Mammary epithelial cell (primary cell): ENCODE data around the gene SPATS2.

ENCODE experiments used
- CTCF ChIP-seq, 2 donors: IDR thresholded peaks in 1 of 2; conservative IDR thresholded peaks in 1 of 2; 2 replicates each; pipeline ENCODE4 v1.5.1; 2011 to 2012; ENCODE audit warnings: inconsistent platforms in 2 of 2, low read length in 2 of 2, mild to moderate bottlenecking in 2 of 2, control low read depth in 1 of 2, low read depth in 1 of 2; ENCODE audit not compliant: insufficient read depth in 1 of 2; ENCODE audit errors: extremely low read depth in 1 of 2
- EZH2 ChIP-seq: IDR thresholded peaks from 2 replicates; pipeline ENCODE4 v1.6.1; 2012; ENCODE audit warnings: low read length, inconsistent platforms, borderline replicate concordance

DNA sequence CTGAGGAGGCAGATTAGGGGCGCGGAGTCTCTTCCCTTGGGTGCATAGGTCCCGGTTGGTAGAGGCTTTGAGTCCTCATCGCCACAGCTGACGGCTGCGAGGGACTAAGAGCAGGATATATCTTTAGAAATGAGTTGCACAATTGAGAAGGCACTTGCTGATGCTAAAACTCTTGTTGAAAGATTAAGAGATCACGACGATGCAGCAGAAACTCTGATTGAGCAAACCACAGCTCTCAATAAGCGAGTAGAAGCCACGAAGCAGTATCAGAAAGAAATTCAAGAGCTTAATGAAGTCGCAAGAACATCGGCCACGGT is 22.1 kb downstream of the SPATS2 start:
- TF ChIP-seq EZH2 (no peak), CTCF (conservative IDR thresholded peaks at IDR 0.05 in 1 of 2, IDR thresholded peaks at IDR 0.05 in 1 of 2; ENCODE audit: extremely low read depth in 1 of 2, insufficient read depth in 1 of 2, low read depth in 1 of 2, low read length in 2 of 2) (no peak)
